T-helper 2 cell treated with Interferon-gamma antibody and Interleukin-4, amounts not matched to agents 100 ng/mL and 5 ng/mL, for 36 hours (primary cell): Measurements from ENCODE around the gene UPK1B. TPM values are rescaled to one million over a fixed set of nuclear protein-coding genes. Genes with fewer than 3 reads are reported as not detected.
"Not testable (repeated sequence)": the region's sequence is repeated elsewhere in the genome, so short reads cannot be mapped to it uniquely, and the experiment has no call there.

ENCODE experiments used
- intact Hi-C: fragments of 100-400 bp; cut with micrococcal nuclease; formaldehyde crosslinking; loops from one replicate; pipeline ENCODE4 v1.15.1; 2023
- total RNA-seq: library from RNA; stranded (reverse); gene quantifications from 2 replicates; pipeline ENCODE4 v1.2.3, GENCODE V29; 2022

Gene UPK1B
- total RNA-seq: not detected in 2 replicates

GRCh38 chr3:119173325-119173724, at the start of gene UPK1B:
TSS of gene UPK1B (plus strand) at chr3:119173598. CDS start at chr3:119186742, 13,144 bp downstream.
- intact Hi-C loops: no loop called here

GRCh38 chr3:119125342-119125741, 48.1 kb upstream of the UPK1B start:
- intact Hi-C loops: no loop called here

- intact Hi-C loops: no loop called here
Observed at GRCh38 chr3:119125742-119126504, 47.5 kb upstream of the UPK1B start.

GRCh38 chr3:119130291-119130690, 43.1 kb upstream of the UPK1B start:
- intact Hi-C loops: not testable (repeated sequence)

GRCh38 chr3:119132291-119132690, 41.1 kb upstream of the UPK1B start:
- intact Hi-C loops: not testable (repeated sequence)

- intact Hi-C loops: not testable (repeated sequence)
Observed at GRCh38 chr3:119139360-119139759, 34.0 kb upstream of the UPK1B start.

- intact Hi-C loops: no loop called here
Observed at GRCh38 chr3:119140466-119140865, 32.9 kb upstream of the UPK1B start.

GRCh38 chr3:119145128-119145499, 28.3 kb upstream of the UPK1B start:
- intact Hi-C loops: loop anchor here (1.0 to 2.0 kb wide), 2 partner anchors 96 to 208 kb away; no protein-coding TSS in a partner anchor

- intact Hi-C loops: loop anchor here (1.0 to 2.0 kb wide), 2 partner anchors 96 to 207 kb away; no protein-coding TSS in a partner anchor
Observed at GRCh38 chr3:119145500-119146167, 27.8 kb upstream of the UPK1B start, which contains the start of gene TEX55. TSS of gene TEX55 (plus strand) at chr3:119146165. CDS start at chr3:119146190, 25 bp downstream.

GRCh38 chr3:119146578-119147375, 26.6 kb upstream of the UPK1B start:
- intact Hi-C loops: no loop called here

- intact Hi-C loops: no loop called here
Observed at GRCh38 chr3:119147494-119147893, 25.9 kb upstream of the UPK1B start.

GRCh38 chr3:119148493-119149180, 24.8 kb upstream of the UPK1B start:
- intact Hi-C loops: no loop called here

GRCh38 chr3:119149484-119149883, 23.9 kb upstream of the UPK1B start:
- intact Hi-C loops: no loop called here

- intact Hi-C loops: no loop called here
Observed at GRCh38 chr3:119156868-119157267, 16.5 kb upstream of the UPK1B start.

GRCh38 chr3:119157971-119158370, 15.4 kb upstream of the UPK1B start:
- intact Hi-C loops: no loop called here

- intact Hi-C loops: no loop called here
Observed at GRCh38 chr3:119160361-119160760, 13.0 kb upstream of the UPK1B start.

GRCh38 chr3:119160815-119161214, 12.6 kb upstream of the UPK1B start:
- intact Hi-C loops: no loop called here

- intact Hi-C loops: no loop called here
Observed at GRCh38 chr3:119161240-119161639, 12.2 kb upstream of the UPK1B start.

GRCh38 chr3:119164745-119165144, 8.7 kb upstream of the UPK1B start:
- intact Hi-C loops: not testable (repeated sequence)

GRCh38 chr3:119170821-119171220, 2.6 kb upstream of the UPK1B start:
- intact Hi-C loops: no loop called here
